HepG2 (cell line): ENCODE data around the gene FHIT. TPM values are rescaled to one million over a fixed set of nuclear protein-coding genes. Genes with fewer than 3 reads are reported as not detected.

Experiments
- ATAC-seq: fragments of 200-7000 bp; cut with Tn5 transposase; 3 replicates; pipeline ENCODE4 v1.9.1; 2020; ENCODE audit warnings: mild to moderate bottlenecking, moderate library complexity
- BruUV-seq: library from RNA; stranded (reverse); fragments of 400-500 nt; replicated peaks from 2 replicates; lab custom pipeline; 2021; lab: Mats Ljungman, UMichigan
- CTCF ChIA-PET: fragments of 300-600 bp; formaldehyde crosslinking; extraction: SDS; loops from one replicate; lab custom pipeline; 2021; ENCODE audit warnings: low total read pairs, inconsistent platforms, low intra/inter-chr PET ratio; lab: Yijun Ruan, JAX
- POLR2A ChIA-PET: fragments of 350-600 bp; sonication (Branson Sonifier 250); formaldehyde crosslinking; loops from one replicate; lab custom pipeline; 2020; ENCODE audit warnings: antibody characterized with exemption, inconsistent platforms; lab: Yijun Ruan, JAX
- DNase-seq: peaks from one replicate; pipeline ENCODE4 v3.0.0-alpha.2; 2015; ENCODE audit warnings: low spot score
- FAIRE-seq: peaks from 3 replicates; lab custom pipeline; 2011; peaks lifted over from hg19 to GRCh38; lab: Jason Lieb, UNC
- H2AFZ ChIP-seq: one replicate; pipeline ENCODE4 v1.6.1; 2011; ENCODE audit warnings: low read length, inconsistent platforms
- H3K27ac ChIP-seq: fragments of 300-600 bp; 3 replicates; pipeline ENCODE4 v1.8.0; 2011; ENCODE audit warnings: mixed run types, mild to moderate bottlenecking, mixed read lengths, low read length, inconsistent platforms; ENCODE audit not compliant: insufficient read depth; ENCODE audit errors: extremely low read length
- H3K27me3 ChIP-seq, 2 experiments: fragments of 200-600 bp in 1 of 2; 2 replicates in 1 of 2; 3 replicates in 1 of 2; pipeline versions ENCODE4 v1.6.0 to v1.8.0; 2011; ENCODE audit warnings: low read length in 2 of 2, mild to moderate bottlenecking in 2 of 2, moderate library complexity in 2 of 2, inconsistent platforms in 1 of 2; ENCODE audit not compliant: insufficient read depth in 2 of 2, control insufficient read depth in 1 of 2
- H3K36me3 ChIP-seq, 2 experiments: fragments of 200-600 bp in 1 of 2; replicated peaks in 1 of 2; 2 replicates in 1 of 2; 3 replicates in 1 of 2; pipeline versions ENCODE4 v1.5.1 to v1.8.0; 2011; ENCODE audit warnings: low read length in 2 of 2, inconsistent platforms in 1 of 2; ENCODE audit not compliant: insufficient read depth in 2 of 2, control insufficient read depth in 1 of 2
- H3K4me1 ChIP-seq: 2 replicates; pipeline ENCODE4 v1.5.1; 2012; ENCODE audit warnings: low read length, inconsistent platforms; ENCODE audit not compliant: insufficient read depth
- H3K4me2 ChIP-seq: 2 replicates; pipeline ENCODE4 v1.6.0; 2011; ENCODE audit warnings: low read depth, low read length, inconsistent platforms
- H3K4me3 ChIP-seq, 3 experiments: fragments of 200-600 bp in 1 of 3; sonication (generic), shearing (Covaris generic) in 1 of 3; replicated peaks in 1 of 3; 2 replicates each; pipeline ENCODE4 v1.5.1; 2011 to 2016; ENCODE audit warnings: low read length in 3 of 3, inconsistent platforms in 2 of 3, low read depth in 2 of 3, mild to moderate bottlenecking in 2 of 3, control low read depth in 1 of 3, mixed read lengths in 1 of 3; ENCODE audit not compliant: insufficient read depth in 1 of 3
- H3K79me2 ChIP-seq: one replicate; pipeline ENCODE4 v1.6.1; 2011; ENCODE audit warnings: low read length, inconsistent platforms; ENCODE audit not compliant: insufficient read depth
- H3K9ac ChIP-seq: 2 replicates; pipeline ENCODE4 v1.6.0; 2011; ENCODE audit warnings: mild to moderate bottlenecking, low read depth, low read length, inconsistent platforms; ENCODE audit not compliant: insufficient read depth
- H3K9me3 ChIP-seq: 2 replicates; pipeline ENCODE4 v1.5.1; 2012; ENCODE audit warnings: mild to moderate bottlenecking, low read length
- H4K20me1 ChIP-seq: 2 replicates; pipeline ENCODE4 v1.6.0; 2011; ENCODE audit warnings: inconsistent platforms, mild to moderate bottlenecking, low read length, moderate library complexity; ENCODE audit not compliant: insufficient read depth
- GLI4 ChIP-seq: sonication (generic); formaldehyde crosslinking; IDR thresholded peaks from 2 replicates; pipeline ENCODE4 v1.5.1; 2020; ENCODE audit warnings: missing genetic modification reagents, mild to moderate bottlenecking, moderate library complexity, borderline replicate concordance
- MXD4 ChIP-seq: IDR thresholded peaks from 2 replicates; pipeline ENCODE4 v1.6.1; 2016; ENCODE audit warnings: mild to moderate bottlenecking, missing biosample characterization, missing genetic modification reagents
- ZBTB40 ChIP-seq, 2 experiments: fragments of 450-650 bp in 1 of 2; sonication (generic) in 1 of 2; formaldehyde crosslinking in 1 of 2; IDR thresholded peaks; 2 replicates each; pipeline versions ENCODE4 v1.6.1 to v1.8.0; 2016 to 2022; ENCODE audit warnings: antibody characterized with exemption in 1 of 2, mild to moderate bottlenecking in 1 of 2, missing genetic modification reagents in 1 of 2
- ZFP37 ChIP-seq: sonication (generic); formaldehyde crosslinking; IDR thresholded peaks from 2 replicates; pipeline ENCODE4 v1.4.0; 2020; ENCODE audit warnings: missing genetic modification reagents, borderline replicate concordance
- ZNF788 ChIP-seq: sonication (generic); formaldehyde crosslinking; IDR thresholded peaks from 2 replicates; pipeline ENCODE4 v1.5.0; 2020; ENCODE audit warnings: mild to moderate bottlenecking, missing genetic modification reagents, borderline replicate concordance
- ZNF839 ChIP-seq: sonication (generic); formaldehyde crosslinking; IDR thresholded peaks from 2 replicates; pipeline ENCODE4 v1.4.0; 2020; ENCODE audit warnings: missing genetic modification reagents, mild to moderate bottlenecking, borderline replicate concordance
- WGBS: methylation state at CpG from one replicate; pipeline ENCODE4 v1.1.6; 2017; ENCODE audit warnings: low lambda C conversion rate; 5-methylcytosine and 5-hydroxymethylcytosine counted together
- in situ Hi-C: cut with HindIII; loops from 2 replicates; pipeline ENCODE4 v1.10.0; 2017; ENCODE audit warnings: low pct_unique_long_range_greater_than_20kb; ENCODE audit not compliant: extremely low pct_ligation_motif_present
- intact Hi-C: fragments of 100-400 bp; cut with micrococcal nuclease; formaldehyde crosslinking; loops from one replicate; pipeline ENCODE4 v1.10.0; 2022; ENCODE audit not compliant: unreplicated experiment
- polyA plus RNA-seq, 8 experiments: library from polyadenylated mRNA; depleted of rRNA in 3 of 8; stranded (reverse) in 7 of 8; unstranded in 1 of 8; fragments of >200 nt; fragmentation: Illumina TruSeq in 4 of 8; extraction: Trizol in 4 of 8; gene quantifications; 2 replicates each; pipeline versions ENCODE4 v1.2.1 to v1.2.3, GENCODE V29; 2011 to 2016; ENCODE audit warnings: low read depth in 4 of 8, missing spikeins in 1 of 8, mixed read lengths in 1 of 8; ENCODE audit not compliant: insufficient read depth in 1 of 8
- total RNA-seq, 5 experiments: library from RNA; depleted of rRNA; stranded (reverse); fragments of >200 nt; fragmentation: Illumina TruSeq; extraction: Trizol; gene quantifications; 2 replicates each; pipeline ENCODE4 v1.2.3, GENCODE V29; 2016; ENCODE audit warnings: low read depth in 1 of 5
- TF ChIP-seq, protein P1 (sequence below): sonication (generic); formaldehyde crosslinking; IDR thresholded peaks from 2 replicates; pipeline ENCODE4 v1.8.1; 2023; ENCODE audit warnings: mild to moderate bottlenecking, inconsistent platforms, moderate library complexity, missing genetic modification reagents, borderline replicate concordance
- TF ChIP-seq, protein P2 (sequence below): sonication (generic); formaldehyde crosslinking; IDR thresholded peaks from 2 replicates; pipeline ENCODE4 v1.4.0; 2020; ENCODE audit warnings: mild to moderate bottlenecking, missing genetic modification reagents
- TF ChIP-seq, protein P3 (sequence below): sonication (generic); formaldehyde crosslinking; IDR thresholded peaks from 2 replicates; pipeline ENCODE4 v1.5.0; 2020; ENCODE audit warnings: mild to moderate bottlenecking, missing genetic modification reagents

FHIT gene
- total and polyA plus RNA-seq, 2 of the 13 experiments (the other 11 are each of a cell fraction or from before 2014, with no cell fraction given): 4.0 to 4.6 TPM

DNA sequence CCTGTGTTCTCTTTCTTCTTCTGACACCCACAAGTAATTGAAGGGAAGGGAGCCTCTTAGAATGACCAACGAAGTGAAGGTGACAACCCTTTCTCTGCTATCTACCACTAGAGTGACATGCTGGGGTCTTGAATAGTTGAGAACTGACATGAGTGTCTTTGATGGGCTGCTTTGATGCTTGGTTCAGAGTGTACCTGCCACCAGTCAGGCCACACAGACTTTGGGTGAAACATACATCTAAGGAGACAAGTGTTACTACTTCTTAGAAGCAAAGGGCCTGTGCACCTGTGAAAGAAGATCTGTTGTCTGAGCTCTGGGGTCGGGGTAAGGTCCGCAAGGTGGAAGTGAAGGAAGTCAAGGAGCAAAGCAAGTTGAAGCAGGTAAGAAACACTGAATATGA, 1160.7 kb downstream of the FHIT start:
- no peaks in the 10 kb centered on the region for H3K9me3 ChIP-seq
- ChIA-PET CTCF (no interaction called here), POLR2A (no interaction called here)
- H3K9ac ChIP-seq: no peak overlapping the region
- 32% methylated on average over 3 of the region's 3 CpGs for WGBS
- H3K4me2 ChIP-seq: no peak overlapping the region
- no peak overlapping the region for H2AFZ ChIP-seq
- no peaks in the 10 kb centered on the region for H3K79me2 ChIP-seq
- intact Hi-C loops: loop anchor here (1.0 kb wide), 1 partner anchor 28 kb away; no protein-coding TSS in a partner anchor
- no peaks in the 10 kb centered on the region for H4K20me1 ChIP-seq
- FAIRE-seq (no peak), ATAC-seq (no peak), DNase-seq (no peak)
- BruUV-seq: no TSS peak
- H3K4me3 ChIP-seq: no peak overlapping the region
- in situ Hi-C loops: no loop called here
- no peaks in the 10 kb centered on the region for H3K4me1 ChIP-seq
- TF ChIP-seq, protein P1, sequence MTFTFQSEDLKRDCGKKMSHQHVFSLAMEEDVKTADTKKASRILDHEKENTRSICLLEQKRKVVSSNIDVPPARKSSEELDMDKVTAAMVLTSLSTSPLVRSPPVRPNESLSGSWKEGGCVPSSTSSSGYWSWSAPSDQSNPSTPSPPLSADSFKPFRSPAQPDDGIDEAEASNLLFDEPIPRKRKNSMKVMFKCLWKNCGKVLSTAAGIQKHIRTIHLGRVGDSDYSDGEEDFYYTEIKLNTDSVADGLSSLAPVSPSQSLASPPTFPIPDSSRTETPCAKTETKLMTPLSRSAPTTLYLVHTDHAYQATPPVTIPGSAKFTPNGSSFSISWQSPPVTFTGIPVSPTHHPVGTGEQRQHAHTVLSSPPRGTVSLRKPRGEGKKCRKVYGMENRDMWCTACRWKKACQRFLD (CRISPR knock-in tag): no peak
- TF ChIP-seq ZNF788 (CRISPR knock-in tag): no peak
- TF ChIP-seq, protein P2, sequence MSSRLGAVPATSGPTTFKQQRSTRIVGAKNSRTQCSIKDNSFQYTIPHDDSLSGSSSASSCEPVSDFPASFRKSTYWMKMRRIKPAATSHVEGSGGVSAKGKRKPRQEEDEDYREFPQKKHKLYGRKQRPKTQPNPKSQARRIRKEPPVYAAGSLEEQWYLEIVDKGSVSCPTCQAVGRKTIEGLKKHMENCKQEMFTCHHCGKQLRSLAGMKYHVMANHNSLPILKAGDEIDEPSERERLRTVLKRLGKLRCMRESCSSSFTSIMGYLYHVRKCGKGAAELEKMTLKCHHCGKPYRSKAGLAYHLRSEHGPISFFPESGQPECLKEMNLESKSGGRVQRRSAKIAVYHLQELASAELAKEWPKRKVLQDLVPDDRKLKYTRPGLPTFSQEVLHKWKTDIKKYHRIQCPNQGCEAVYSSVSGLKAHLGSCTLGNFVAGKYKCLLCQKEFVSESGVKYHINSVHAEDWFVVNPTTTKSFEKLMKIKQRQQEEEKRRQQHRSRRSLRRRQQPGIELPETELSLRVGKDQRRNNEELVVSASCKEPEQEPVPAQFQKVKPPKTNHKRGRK (CRISPR knock-in tag): no peak
- no peak for TF ChIP-seq MXD4 (CRISPR knock-in tag)
- TF ChIP-seq, protein P3, sequence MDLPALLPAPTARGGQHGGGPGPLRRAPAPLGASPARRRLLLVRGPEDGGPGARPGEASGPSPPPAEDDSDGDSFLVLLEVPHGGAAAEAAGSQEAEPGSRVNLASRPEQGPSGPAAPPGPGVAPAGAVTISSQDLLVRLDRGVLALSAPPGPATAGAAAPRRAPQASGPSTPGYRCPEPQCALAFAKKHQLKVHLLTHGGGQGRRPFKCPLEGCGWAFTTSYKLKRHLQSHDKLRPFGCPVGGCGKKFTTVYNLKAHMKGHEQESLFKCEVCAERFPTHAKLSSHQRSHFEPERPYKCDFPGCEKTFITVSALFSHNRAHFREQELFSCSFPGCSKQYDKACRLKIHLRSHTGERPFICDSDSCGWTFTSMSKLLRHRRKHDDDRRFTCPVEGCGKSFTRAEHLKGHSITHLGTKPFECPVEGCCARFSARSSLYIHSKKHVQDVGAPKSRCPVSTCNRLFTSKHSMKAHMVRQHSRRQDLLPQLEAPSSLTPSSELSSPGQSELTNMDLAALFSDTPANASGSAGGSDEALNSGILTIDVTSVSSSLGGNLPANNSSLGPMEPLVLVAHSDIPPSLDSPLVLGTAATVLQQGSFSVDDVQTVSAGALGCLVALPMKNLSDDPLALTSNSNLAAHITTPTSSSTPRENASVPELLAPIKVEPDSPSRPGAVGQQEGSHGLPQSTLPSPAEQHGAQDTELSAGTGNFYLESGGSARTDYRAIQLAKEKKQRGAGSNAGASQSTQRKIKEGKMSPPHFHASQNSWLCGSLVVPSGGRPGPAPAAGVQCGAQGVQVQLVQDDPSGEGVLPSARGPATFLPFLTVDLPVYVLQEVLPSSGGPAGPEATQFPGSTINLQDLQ (CRISPR knock-in tag): no peak
- no peak for TF ChIP-seq ZFP37 (CRISPR knock-in tag)
- TF ChIP-seq ZNF839 (CRISPR knock-in tag): no peak
- no peak for TF ChIP-seq GLI4 (CRISPR knock-in tag)
- TF ChIP-seq ZBTB40 (IDR thresholded peaks at IDR 0.05): no peak
- TF ChIP-seq ZBTB40 (CRISPR knock-in tag; IDR thresholded peaks at IDR 0.05): no peak
- H3K27ac ChIP-seq: no peak overlapping the region
- no peaks in the 10 kb centered on the region for H3K36me3 ChIP-seq
- no peaks in the 10 kb centered on the region for H3K27me3 ChIP-seq
